Coronary artery (tissue), 2 donors: ENCODE measurements around the gene DPP3.
"Not testable (repeated sequence)": the region's sequence is repeated elsewhere in the genome, so short reads cannot be mapped to it uniquely, and the experiment has no call there.

ENCODE experiments used
- DNase-seq: peaks from one replicate; pipeline ENCODE4 v3.0.0-alpha.2; 2017; ENCODE audit warnings: low spot score
- H3K27ac ChIP-seq, 2 donors: fragments of 200-600 bp; sonication (generic); one replicate each; pipeline ENCODE4 v1.5.1; 2016 to 2019
- H3K4me3 ChIP-seq: fragments of 200-600 bp; sonication (generic); 2 replicates; pipeline ENCODE4 v1.5.1; 2016; ENCODE audit warnings: mild to moderate bottlenecking, moderate library complexity
- TF ChIP-seq, protein P1 (sequence below): fragments of 200-600 bp; sonication (generic); IDR thresholded peaks from one replicate; pipeline ENCODE4 v1.5.1; 2019; ENCODE audit warnings: antibody characterized with exemption

The DPP3 gene

GRCh38 chr11:66457826-66458225 lies 22.4 kb upstream of the DPP3 start:
- no peak for DNase-seq
- TF ChIP-seq, protein P1, sequence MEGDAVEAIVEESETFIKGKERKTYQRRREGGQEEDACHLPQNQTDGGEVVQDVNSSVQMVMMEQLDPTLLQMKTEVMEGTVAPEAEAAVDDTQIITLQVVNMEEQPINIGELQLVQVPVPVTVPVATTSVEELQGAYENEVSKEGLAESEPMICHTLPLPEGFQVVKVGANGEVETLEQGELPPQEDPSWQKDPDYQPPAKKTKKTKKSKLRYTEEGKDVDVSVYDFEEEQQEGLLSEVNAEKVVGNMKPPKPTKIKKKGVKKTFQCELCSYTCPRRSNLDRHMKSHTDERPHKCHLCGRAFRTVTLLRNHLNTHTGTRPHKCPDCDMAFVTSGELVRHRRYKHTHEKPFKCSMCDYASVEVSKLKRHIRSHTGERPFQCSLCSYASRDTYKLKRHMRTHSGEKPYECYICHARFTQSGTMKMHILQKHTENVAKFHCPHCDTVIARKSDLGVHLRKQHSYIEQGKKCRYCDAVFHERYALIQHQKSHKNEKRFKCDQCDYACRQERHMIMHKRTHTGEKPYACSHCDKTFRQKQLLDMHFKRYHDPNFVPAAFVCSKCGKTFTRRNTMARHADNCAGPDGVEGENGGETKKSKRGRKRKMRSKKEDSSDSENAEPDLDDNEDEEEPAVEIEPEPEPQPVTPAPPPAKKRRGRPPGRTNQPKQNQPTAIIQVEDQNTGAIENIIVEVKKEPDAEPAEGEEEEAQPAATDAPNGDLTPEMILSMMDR, result no peak
- Histone ChIP-seq H3K27ac (no peak overlapping the region), H3K4me3 (no peak overlapping the region)

- DNase-seq, result no peak
- Histone ChIP-seq H3K27ac (no peak overlapping the region), H3K4me3 (no peak overlapping the region)
- TF ChIP-seq, protein P1, result no peak
These were observed 21.0 kb upstream of the DPP3 start for GRCh38 chr11:66459138-66459778.

- Histone ChIP-seq H3K27ac (no peak overlapping the region), H3K4me3 (no peak overlapping the region)
- TF ChIP-seq, protein P1, result no peak
- no peak for DNase-seq
These were observed 18.2 kb upstream of the DPP3 start for GRCh38 chr11:66462010-66462409.

DNA sequence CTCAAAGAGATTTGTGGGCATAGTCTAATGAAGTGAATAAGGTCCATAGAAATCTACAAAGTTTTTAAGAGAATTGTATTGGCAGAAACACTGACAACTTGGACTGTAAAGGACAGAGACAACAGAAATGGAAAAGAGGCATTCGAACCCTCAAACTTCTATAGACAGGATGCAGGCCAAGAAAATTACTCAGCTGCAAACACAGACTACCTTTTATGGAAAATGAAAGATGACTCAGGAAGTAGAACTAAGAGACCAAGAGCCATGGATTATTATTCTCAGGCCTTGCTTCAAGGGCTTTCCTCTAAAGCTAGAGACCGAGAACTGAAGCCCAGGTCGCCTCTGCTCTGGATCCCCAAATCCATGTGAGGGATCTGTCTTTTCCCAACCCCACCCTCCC lies 17.3 kb upstream of the DPP3 start:
- no peak for DNase-seq
- H3K4me3 ChIP-seq, result no peak overlapping the region
- no peak overlapping the region for H3K27ac ChIP-seq
- TF ChIP-seq, protein P1, result no peak

GRCh38 chr11:66464116-66464515 lies 16.1 kb upstream of the DPP3 start:
- not testable (repeated sequence) for H3K27ac ChIP-seq, H3K4me3 ChIP-seq, DNase-seq

DNA sequence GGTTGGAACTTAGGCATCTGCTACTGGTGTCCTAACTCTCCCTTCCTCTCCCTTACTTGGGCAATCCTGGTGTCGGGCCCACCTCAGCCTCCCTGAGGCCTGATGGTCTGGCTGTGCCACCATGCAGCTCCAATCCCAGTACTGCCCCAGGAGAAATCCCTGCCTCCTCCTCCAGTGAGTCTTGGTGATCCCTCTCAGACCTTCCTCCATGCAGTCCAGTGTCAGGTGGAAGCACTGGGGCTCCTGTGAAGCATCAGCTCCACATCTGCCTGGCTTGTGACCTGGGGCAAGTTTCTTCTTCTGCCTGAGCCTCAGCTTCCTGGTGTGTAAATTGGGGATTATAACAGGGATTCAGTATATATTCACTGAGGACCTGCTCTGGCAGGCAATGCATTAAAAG lies 15.3 kb upstream of the DPP3 start:
- Histone ChIP-seq H3K27ac (peak overlapping the region; percentile 0 to 1), H3K4me3 (no peak overlapping the region)
- TF ChIP-seq, protein P1, result no peak
- DNase-seq, result no peak

- TF ChIP-seq, protein P1, result no peak
- Histone ChIP-seq H3K27ac (peak overlapping the region; percentile 0 to 87), H3K4me3 (peak overlapping the region; percentile 87)
- DNase-seq, result no peak
These were observed 14.6 kb upstream of the DPP3 start for GRCh38 chr11:66465373-66466224.
